Endothelial cell of umbilical vein (primary cell): Measurements from ENCODE around the gene FAM78A. TPM values are rescaled to one million over a fixed set of nuclear protein-coding genes. Genes with fewer than 3 reads are reported as not detected.
A peak's percentile ranks its signal among the peaks of the same experiment; 100 is the strongest.

ENCODE experiments used
- BruUV-seq: library from RNA; stranded (reverse); fragments of 400-500 nt; replicated peaks from 2 replicates; lab custom pipeline; 2021; lab: Mats Ljungman, UMichigan
- CTCF ChIA-PET: fragments of 300-600, 350-600 bp; sonication (Branson Sonifier 250); formaldehyde crosslinking; loops from one replicate; lab custom pipeline; 2021; ENCODE audit warnings: antibody characterized with exemption, inconsistent platforms; lab: Charles Lee
- POLR2A ChIA-PET: fragments of 300-600, 350-600 bp; sonication (Branson Sonifier 250); formaldehyde crosslinking; loops from one replicate; lab custom pipeline; 2021; ENCODE audit warnings: antibody characterized with exemption, inconsistent platforms; lab: Charles Lee
- DNase-seq: peaks from one replicate; pipeline ENCODE4 v3.0.0-alpha.2; 2011; ENCODE audit warnings: low read depth, low spot score
- FAIRE-seq: peaks from 2 replicates; lab custom pipeline; 2011; peaks lifted over from hg19 to GRCh38; lab: Jason Lieb, UNC
- H2AFZ ChIP-seq: 2 replicates; pipeline ENCODE4 v1.6.0; 2012; ENCODE audit warnings: low read depth, low read length, control low read depth, inconsistent platforms
- H3K27ac ChIP-seq: 2 replicates; pipeline ENCODE4 v1.5.1; 2011; ENCODE audit warnings: low read depth, mild to moderate bottlenecking, control low read depth, low read length, moderate library complexity; ENCODE audit not compliant: insufficient read depth
- H3K27me3 ChIP-seq, 2 experiments: 2 replicates each; pipeline versions ENCODE4 v1.6.0 to v1.6.1; 2011; ENCODE audit warnings: low read length in 2 of 2, mixed read lengths in 1 of 2; ENCODE audit not compliant: control insufficient read depth in 2 of 2, insufficient read depth in 2 of 2
- H3K36me3 ChIP-seq, 2 experiments: 2 replicates in 1 of 2; 3 replicates in 1 of 2; pipeline ENCODE4 v1.5.1; 2011; ENCODE audit warnings: low read length in 2 of 2, mild to moderate bottlenecking in 1 of 2, moderate library complexity in 1 of 2; ENCODE audit not compliant: control insufficient read depth in 2 of 2, insufficient read depth in 2 of 2; ENCODE audit errors: extremely low read depth in 1 of 2
- H3K4me1 ChIP-seq: 3 replicates; pipeline ENCODE4 v1.5.1; 2011; ENCODE audit warnings: mild to moderate bottlenecking, low read length; ENCODE audit not compliant: control insufficient read depth, insufficient read depth; ENCODE audit errors: extremely low read depth
- H3K4me2 ChIP-seq: 2 replicates; pipeline ENCODE4 v1.6.1; 2011; ENCODE audit warnings: low read length, control low read depth, mixed read lengths; ENCODE audit not compliant: insufficient read depth
- H3K4me3 ChIP-seq, 3 experiments: fragments of 200-600 bp in 1 of 3; sonication (generic), shearing (Covaris generic) in 1 of 3; replicated peaks in 1 of 3; 2 replicates each; pipeline ENCODE4 v1.5.1; 2011 to 2016; ENCODE audit warnings: control low read depth in 3 of 3, low read length in 3 of 3, mild to moderate bottlenecking in 2 of 3, inconsistent platforms in 1 of 3, low read depth in 1 of 3, moderate library complexity in 1 of 3; ENCODE audit not compliant: insufficient read depth in 1 of 3
- H3K79me2 ChIP-seq: 2 replicates; pipeline ENCODE4 v1.6.0; 2012; ENCODE audit warnings: low read length, inconsistent platforms; ENCODE audit not compliant: control insufficient read depth, insufficient read depth
- H3K9ac ChIP-seq: replicated peaks from 2 replicates; pipeline ENCODE3; 2011; ENCODE audit warnings: low read length, control low read depth; ENCODE audit not compliant: insufficient read depth; ENCODE audit errors: extremely low read depth
- H3K9me1 ChIP-seq: replicated peaks from 3 replicates; pipeline ENCODE4 v1.6.0; 2011; ENCODE audit warnings: mild to moderate bottlenecking, low read length; ENCODE audit not compliant: control insufficient read depth, insufficient read depth; ENCODE audit errors: extremely low read depth
- H3K9me3 ChIP-seq: replicated peaks from 2 replicates; pipeline ENCODE4 v1.5.1; 2012; ENCODE audit warnings: low read length, inconsistent platforms; ENCODE audit not compliant: control insufficient read depth, insufficient read depth
- H4K20me1 ChIP-seq: replicated peaks from 2 replicates; pipeline ENCODE3; 2011; ENCODE audit warnings: mild to moderate bottlenecking, low read length; ENCODE audit not compliant: control insufficient read depth, insufficient read depth; ENCODE audit errors: extremely low read depth
- CTCF ChIP-seq, 2 donors: IDR thresholded peaks; 1 replicate in 1 of 2; 2 replicates in 1 of 2; pipeline ENCODE4 v1.5.1; 2011; ENCODE audit warnings: low read length in 2 of 2, mild to moderate bottlenecking in 2 of 2, moderate library complexity in 2 of 2, control low read depth in 1 of 2, inconsistent platforms in 1 of 2, low read depth in 1 of 2; ENCODE audit not compliant: insufficient read depth in 1 of 2; ENCODE audit errors: extremely low read depth in 1 of 2
- EZH2 ChIP-seq: IDR thresholded peaks from 2 replicates; pipeline ENCODE4 v1.6.1; 2012; ENCODE audit warnings: borderline replicate concordance, low read depth, mild to moderate bottlenecking, moderate library complexity, low read length, inconsistent platforms; ENCODE audit not compliant: severe bottlenecking
- GATA2 ChIP-seq: IDR thresholded peaks from 2 replicates; pipeline ENCODE4 v1.7.0; 2011; ENCODE audit warnings: low read depth, mild to moderate bottlenecking, moderate library complexity, mixed read lengths, low read length; ENCODE audit not compliant: insufficient read length, insufficient read depth
- JUN ChIP-seq: IDR thresholded peaks from 2 replicates; pipeline ENCODE4 v1.6.1; 2011; ENCODE audit warnings: borderline replicate concordance, low read depth; ENCODE audit not compliant: insufficient read length, insufficient read depth
- MYC ChIP-seq: IDR thresholded peaks from one replicate; pipeline ENCODE4 v1.6.1; 2011; ENCODE audit warnings: mild to moderate bottlenecking, low read depth, low read length
- POLR2A ChIP-seq: IDR thresholded peaks from 2 replicates; pipeline ENCODE4 v1.6.1; 2012; ENCODE audit warnings: low read depth, mild to moderate bottlenecking, control low read depth, low read length
- dilution Hi-C: fragments of 300-500 bp; cut with MboI; formaldehyde crosslinking; loops from one replicate; pipeline ENCODE4 v1.15.0; 2019; ENCODE audit warnings: low sequenced_read_pairs; ENCODE audit not compliant: extremely low pct_ligation_motif_present
- intact Hi-C: fragments of 100-400 bp; cut with micrococcal nuclease; formaldehyde crosslinking; loops from one replicate; pipeline ENCODE4 v1.10.0; 2022
- polyA plus RNA-seq, 4 experiments: library from polyadenylated mRNA; depleted of rRNA in 3 of 4; stranded (reverse) in 3 of 4; unstranded in 1 of 4; fragments of >200 nt; gene quantifications; 2 replicates each; pipeline versions ENCODE4 v1.2.1 to v1.2.3, GENCODE V29; 2011 to 2012; ENCODE audit warnings: missing spikeins in 1 of 4
- total RNA-seq: library from RNA; stranded (reverse); gene quantifications from 2 replicates; pipeline ENCODE4 v1.2.3, GENCODE V29; 2021

FAM78A gene
- total and polyA plus RNA-seq, 2 donors (not counting 3 experiments of a cell fraction or from before 2014, with no cell fraction given) = 34.0 to 37.4 TPM

DNA sequence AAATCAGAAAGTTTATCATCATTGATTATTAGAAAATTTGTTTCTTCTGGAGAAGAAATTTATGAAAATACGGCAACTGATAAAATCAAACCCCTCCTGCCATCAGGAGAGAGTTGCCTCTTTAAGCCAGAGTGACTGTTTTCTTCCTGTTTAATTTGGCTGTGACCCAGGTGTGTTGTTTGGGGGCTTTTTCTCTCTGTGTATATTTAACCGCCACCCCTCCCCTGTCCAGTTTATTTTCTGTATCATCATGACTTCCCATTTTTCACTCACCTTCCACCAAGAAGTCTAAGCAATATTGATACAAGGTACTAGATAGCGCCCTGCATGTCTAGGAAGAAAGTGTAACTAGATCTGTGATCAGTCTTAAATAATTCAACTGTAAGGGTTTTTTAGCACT lies 50.1 kb downstream of the FAM78A start:
- no peak overlapping the region for H3K9ac ChIP-seq
- TF ChIP-seq GATA2 (peak; percentile 80), CTCF (IDR thresholded peaks at IDR 0.05; ENCODE audit: extremely low read depth in 1 of 2, insufficient read depth in 1 of 2, low read depth in 1 of 2, low read length in 2 of 2) (no peak), MYC (no peak)
- no peaks in the 10 kb centered on the region for H3K9me3 ChIP-seq
- DNase-seq (peak; percentile 53), FAIRE-seq (peak; percentile 64)
- intact Hi-C loops (loop anchor here (1.0 kb wide), 2 partner anchors 11 kb away; no protein-coding TSS in a partner anchor), dilution Hi-C loops (no loop called here)
- no peaks in the 10 kb centered on the region for H3K9me1 ChIP-seq
- no peaks in the 10 kb centered on the region for H3K79me2 ChIP-seq
- H3K36me3 ChIP-seq = peaks cover 0 to 2% of the 10 kb centered on the region in 2 experiments
- ChIA-PET CTCF (interaction anchor here (3.5 kb wide), 1 partner anchor 11 kb away, joined by 10 read pairs; no protein-coding TSS in a partner anchor), POLR2A (no interaction called here)
- no TSS peak for BruUV-seq
- H4K20me1 ChIP-seq = no peaks in the 10 kb centered on the region
- H3K4me1 ChIP-seq = peaks cover 39% of the 10 kb centered on the region
- no peak overlapping the region for H2AFZ ChIP-seq
- no peaks in the 10 kb centered on the region for H3K27me3 ChIP-seq
- H3K4me2 ChIP-seq = peak overlapping the region; percentile 32
- no peak overlapping the region for H3K4me3 ChIP-seq
- peak overlapping the region; percentile 31 for H3K27ac ChIP-seq

- H3K79me2 ChIP-seq = no peaks in the 10 kb centered on the region
- no peaks in the 10 kb centered on the region for H3K9me3 ChIP-seq
- FAIRE-seq (no peak), DNase-seq (no peak)
- no peaks in the 10 kb centered on the region for H3K27me3 ChIP-seq
- no peaks in the 10 kb centered on the region for H4K20me1 ChIP-seq
- BruUV-seq = no TSS peak
- H2AFZ ChIP-seq = no peak overlapping the region
- dilution Hi-C loops = no loop called here
- CTCF ChIA-PET = no interaction called here
- no peak overlapping the region for H3K4me2 ChIP-seq
- H3K27ac ChIP-seq = no peak overlapping the region
- POLR2A ChIA-PET = no interaction called here
- peaks cover 25% of the 10 kb centered on the region for H3K4me1 ChIP-seq
- no peak overlapping the region for H3K4me3 ChIP-seq
- no peak overlapping the region for H3K9ac ChIP-seq
- H3K9me1 ChIP-seq = no peaks in the 10 kb centered on the region
- no peak for TF ChIP-seq POLR2A
- no peak for TF ChIP-seq JUN
- no peak for TF ChIP-seq EZH2
- peaks cover 0 to 2% of the 10 kb centered on the region in 2 experiments for H3K36me3 ChIP-seq
- intact Hi-C loops = no loop called here
Measured at GRCh38 chr9:131222460-131222859, 53.9 kb downstream of the FAM78A start.
